ENCODE measurements around the gene DNAJC11.
A peak's percentile ranks its signal among the peaks of the same experiment; 100 is the strongest.
"Not testable (repeated sequence)": the region's sequence is repeated elsewhere in the genome, so short reads cannot be mapped to it uniquely, and the experiment has no call there.

DNAJC11 gene

GRCh38 chr1:6600410-6601048 is 101.1 kb downstream of the DNAJC11 start:
- Histone ChIP-seq H3K9me3 (no peaks in the 10 kb centered on the region), H3K4me3 (peak overlapping the region; percentile 71), H3K27me3 (ENCODE audit: low read depth) (no peaks in the 10 kb centered on the region), H3K36me3 (replicated peaks) (peaks cover 39% of the 10 kb centered on the region), H3K4me1 (peaks cover 9% of the 10 kb centered on the region)
- DNase-seq (ENCODE audit: low spot score in 2 of 2): peak; percentile 32 to 67
- in situ Hi-C loops (cut with MboI; ENCODE audit: low sequenced_read_pairs): no loop called here

GRCh38 chr1:6599991-6600390 is 101.6 kb downstream of the DNAJC11 start:
- DNase-seq (ENCODE audit: low spot score in 2 of 2); H3K4me1 ChIP-seq; H3K9me3 ChIP-seq; in situ Hi-C loops (cut with MboI; ENCODE audit: low sequenced_read_pairs); H3K27me3 ChIP-seq (ENCODE audit: low read depth): not testable (repeated sequence)
- Histone ChIP-seq H3K4me3 (peak overlapping the region; percentile 71), H3K36me3 (replicated peaks) (peaks cover 44% of the 10 kb centered on the region)

DNA sequence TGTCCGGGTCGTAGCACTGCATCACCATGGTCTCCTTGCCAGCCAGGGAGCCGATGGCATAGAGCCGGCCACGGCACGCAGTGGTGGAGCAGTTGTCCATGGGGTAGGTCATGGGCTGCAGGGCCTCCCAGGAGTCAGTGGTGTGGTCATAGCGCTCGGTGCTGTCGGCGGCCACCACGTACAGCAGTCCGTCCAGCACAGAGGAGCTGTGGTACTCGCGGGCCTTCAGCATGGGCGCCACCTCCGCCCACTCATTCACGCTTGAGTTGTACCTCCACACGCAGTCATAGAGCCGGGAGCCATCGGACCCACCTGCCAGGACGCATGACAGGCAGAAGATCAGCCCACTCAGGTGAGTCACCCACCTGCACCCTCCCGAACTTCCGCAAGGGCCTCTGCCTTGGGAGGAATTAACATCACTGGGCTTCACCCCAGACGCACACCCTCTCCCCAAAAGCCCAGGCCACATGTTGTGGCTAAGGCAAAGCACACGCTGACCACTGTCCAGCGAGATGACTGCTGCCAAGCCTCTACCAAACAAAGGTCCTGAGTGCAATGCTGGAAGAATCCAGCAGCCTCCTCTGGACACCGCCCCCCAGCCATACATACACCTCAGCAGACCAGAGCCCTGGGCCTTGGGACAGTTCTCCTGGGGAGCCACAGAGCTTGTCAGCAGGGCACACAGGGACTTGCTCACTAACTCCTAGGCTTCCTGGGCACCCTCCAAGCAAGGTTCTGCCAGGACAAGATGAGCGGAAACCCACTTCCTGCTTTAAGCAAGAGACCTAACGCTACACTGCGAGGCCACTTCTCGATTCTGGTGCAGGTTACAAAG is 102.3 kb downstream of the DNAJC11 start:
- no peaks in the 10 kb centered on the region for H3K27me3 ChIP-seq (ENCODE audit: low read depth)
- H3K9me3 ChIP-seq: no peaks in the 10 kb centered on the region
- peak overlapping the region; percentile 71 for H3K4me3 ChIP-seq
- no peak for DNase-seq (ENCODE audit: low spot score in 2 of 2)
- in situ Hi-C loops (cut with MboI; ENCODE audit: low sequenced_read_pairs): no loop called here
- H3K36me3 ChIP-seq (replicated peaks): peaks cover 46% of the 10 kb centered on the region
- H3K4me1 ChIP-seq: peaks cover 9% of the 10 kb centered on the region

DNA sequence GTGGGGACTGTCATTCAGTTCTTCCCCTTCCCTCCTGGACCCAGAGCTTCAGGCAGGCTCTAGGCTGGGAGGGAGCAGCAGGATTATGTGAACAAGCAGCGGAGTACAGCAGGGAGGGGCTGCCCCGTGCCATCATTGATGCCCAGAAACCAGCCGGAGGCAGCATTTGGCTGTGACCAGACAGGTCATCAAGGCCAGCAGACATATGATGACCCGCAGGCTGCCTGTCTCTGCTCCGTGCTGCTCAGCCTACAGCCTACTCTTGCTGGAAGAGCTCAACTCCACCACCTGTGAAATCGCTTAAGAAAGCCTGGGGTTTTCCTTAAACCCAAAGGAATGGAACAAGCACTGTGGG is 103.9 kb downstream of the DNAJC11 start:
- in situ Hi-C loops (cut with MboI; ENCODE audit: low sequenced_read_pairs): no loop called here
- H3K36me3 ChIP-seq (replicated peaks): peaks cover 59% of the 10 kb centered on the region
- peaks cover 3% of the 10 kb centered on the region for H3K4me1 ChIP-seq
- H3K27me3 ChIP-seq (ENCODE audit: low read depth): no peaks in the 10 kb centered on the region
- DNase-seq (ENCODE audit: low spot score in 2 of 2): no peak
- H3K9me3 ChIP-seq: no peaks in the 10 kb centered on the region
- H3K4me3 ChIP-seq: no peak overlapping the region

- in situ Hi-C loops (cut with MboI; ENCODE audit: low sequenced_read_pairs): no loop called here
- H3K36me3 ChIP-seq (replicated peaks): peaks cover 59% of the 10 kb centered on the region
- DNase-seq (ENCODE audit: low spot score in 2 of 2): no peak
Observed at GRCh38 chr1:6596886-6597776, 104.5 kb downstream of the DNAJC11 start.

GRCh38 chr1:6596351-6596750 is 105.3 kb downstream of the DNAJC11 start:
- Histone ChIP-seq H3K4me3 (no peak overlapping the region), H3K9me3 (no peaks in the 10 kb centered on the region), H3K27me3 (ENCODE audit: low read depth) (no peaks in the 10 kb centered on the region), H3K4me1 (peaks cover 3% of the 10 kb centered on the region), H3K36me3 (replicated peaks) (peaks cover 59% of the 10 kb centered on the region)
- in situ Hi-C loops (cut with MboI; ENCODE audit: low sequenced_read_pairs): no loop called here
- no peak for DNase-seq (ENCODE audit: low spot score in 2 of 2)

More at GRCh38 chr1:6596886-6597776, 104.5 kb downstream of the DNAJC11 start:
- Histone ChIP-seq H3K4me1 (peaks cover 3% of the 10 kb centered on the region), H3K9me3 (no peaks in the 10 kb centered on the region), H3K27me3 (ENCODE audit: low read depth) (no peaks in the 10 kb centered on the region), H3K4me3 (no peak overlapping the region)

DNA sequence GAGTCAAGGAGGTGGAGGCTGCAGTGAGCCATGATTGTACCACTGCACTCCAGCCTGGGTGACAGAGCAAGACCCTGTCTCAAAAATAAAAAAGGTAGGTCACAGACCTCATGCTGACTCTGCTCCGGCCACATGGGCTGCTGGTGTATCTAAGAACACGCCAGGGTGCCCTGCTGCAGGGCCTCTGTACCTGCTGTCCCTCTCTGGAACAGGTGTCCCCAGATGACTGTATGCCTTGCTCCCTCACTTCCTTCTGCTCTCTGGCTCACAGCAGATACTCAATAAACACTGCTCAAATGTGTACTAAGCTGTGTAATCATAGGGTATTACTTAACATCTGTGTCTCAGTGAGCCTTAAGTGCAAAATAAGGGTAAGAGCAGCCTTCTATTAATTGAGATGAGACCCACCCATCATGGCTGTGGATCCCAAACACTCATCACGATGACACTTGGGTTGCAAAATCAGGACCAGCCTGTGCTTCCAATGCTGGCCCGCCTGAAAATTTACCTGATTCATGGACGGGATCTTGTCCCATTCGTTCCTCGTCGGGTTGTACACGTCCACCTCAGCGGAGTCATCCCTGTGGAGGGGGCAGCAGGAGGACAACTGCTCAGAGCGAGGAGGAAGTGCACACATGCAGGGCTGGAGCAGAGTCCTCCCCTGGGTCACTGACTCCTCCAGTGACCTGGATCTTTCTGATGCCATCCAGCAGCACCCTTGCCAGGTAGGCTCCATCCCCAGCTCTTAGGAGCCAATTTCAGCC is 106.5 kb downstream of the DNAJC11 start:
- DNase-seq (ENCODE audit: low spot score in 2 of 2): no peak
- H3K36me3 ChIP-seq (replicated peaks): peaks cover 68% of the 10 kb centered on the region

DNA sequence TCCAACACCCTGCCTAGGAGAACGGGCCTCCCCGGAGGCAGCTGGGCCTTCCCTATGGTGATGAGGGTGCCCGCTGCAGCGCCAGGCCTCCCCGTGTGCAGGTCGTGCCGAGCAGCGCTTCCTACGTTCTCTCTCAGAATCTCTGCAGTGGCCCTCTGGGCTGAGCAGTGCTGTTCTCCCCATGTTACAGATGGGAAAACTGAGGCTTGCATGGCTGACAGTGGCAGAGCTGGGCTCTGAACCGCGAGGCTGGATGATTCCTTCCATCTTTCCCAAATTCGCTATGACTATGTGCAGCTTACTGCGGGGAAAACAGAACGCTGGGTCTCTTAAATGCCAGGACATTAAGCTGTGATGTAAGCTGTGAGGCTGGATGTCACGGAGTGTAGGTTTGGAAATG is 107.8 kb downstream of the DNAJC11 start:
- Histone ChIP-seq H3K4me1 (no peaks in the 10 kb centered on the region), H3K27me3 (ENCODE audit: low read depth) (no peaks in the 10 kb centered on the region), H3K36me3 (replicated peaks) (peaks cover 74% of the 10 kb centered on the region), H3K4me3 (no peak overlapping the region), H3K9me3 (no peaks in the 10 kb centered on the region)
- DNase-seq (ENCODE audit: low spot score in 2 of 2): no peak
- in situ Hi-C loops (cut with MboI; ENCODE audit: low sequenced_read_pairs): no loop called here

More for the DNA sequence above, 106.5 kb downstream of the DNAJC11 start:
- in situ Hi-C loops (cut with MboI; ENCODE audit: low sequenced_read_pairs): no loop called here
- Histone ChIP-seq H3K4me1 (peaks cover 3% of the 10 kb centered on the region), H3K4me3 (no peak overlapping the region), H3K9me3 (no peaks in the 10 kb centered on the region), H3K27me3 (ENCODE audit: low read depth) (no peaks in the 10 kb centered on the region)

GRCh38 chr1:6592865-6593593 is 108.6 kb downstream of the DNAJC11 start:
- Histone ChIP-seq H3K36me3 (replicated peaks) (peaks cover 76% of the 10 kb centered on the region), H3K4me3 (no peak overlapping the region), H3K27me3 (ENCODE audit: low read depth) (no peaks in the 10 kb centered on the region), H3K4me1 (no peaks in the 10 kb centered on the region), H3K9me3 (no peaks in the 10 kb centered on the region)
- in situ Hi-C loops (cut with MboI; ENCODE audit: low sequenced_read_pairs): no loop called here
- DNase-seq (ENCODE audit: low spot score in 2 of 2): no peak

GRCh38 chr1:6592441-6592840 is 109.2 kb downstream of the DNAJC11 start:
- no peaks in the 10 kb centered on the region for H3K27me3 ChIP-seq (ENCODE audit: low read depth)
- no peak for DNase-seq (ENCODE audit: low spot score in 2 of 2)
- peaks cover 76% of the 10 kb centered on the region for H3K36me3 ChIP-seq (replicated peaks)
- H3K9me3 ChIP-seq: no peaks in the 10 kb centered on the region
- H3K4me1 ChIP-seq: no peaks in the 10 kb centered on the region
- no peak overlapping the region for H3K4me3 ChIP-seq
- in situ Hi-C loops (cut with MboI; ENCODE audit: low sequenced_read_pairs): no loop called here

DNA sequence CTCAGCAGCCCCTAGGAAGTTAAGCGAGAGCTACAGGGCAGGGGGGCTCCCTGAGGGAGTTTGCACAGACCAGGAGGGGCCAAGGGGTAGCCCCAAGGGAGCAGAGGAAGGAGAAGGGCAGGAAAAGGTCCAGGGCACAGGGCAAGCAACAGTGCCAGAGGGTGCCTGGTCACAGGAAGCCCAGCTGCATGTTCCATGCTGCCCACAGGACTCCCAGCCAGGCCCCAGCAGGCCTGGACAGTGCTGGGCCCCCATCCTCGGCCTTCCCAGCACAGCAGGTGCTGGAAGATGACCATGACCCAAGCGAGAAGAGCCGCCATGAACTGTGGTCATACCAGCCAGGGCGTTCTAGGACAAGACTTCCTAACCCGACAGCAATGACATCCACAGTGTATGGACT is 110.0 kb downstream of the DNAJC11 start:
- peaks cover 73% of the 10 kb centered on the region for H3K36me3 ChIP-seq (replicated peaks)

DNA sequence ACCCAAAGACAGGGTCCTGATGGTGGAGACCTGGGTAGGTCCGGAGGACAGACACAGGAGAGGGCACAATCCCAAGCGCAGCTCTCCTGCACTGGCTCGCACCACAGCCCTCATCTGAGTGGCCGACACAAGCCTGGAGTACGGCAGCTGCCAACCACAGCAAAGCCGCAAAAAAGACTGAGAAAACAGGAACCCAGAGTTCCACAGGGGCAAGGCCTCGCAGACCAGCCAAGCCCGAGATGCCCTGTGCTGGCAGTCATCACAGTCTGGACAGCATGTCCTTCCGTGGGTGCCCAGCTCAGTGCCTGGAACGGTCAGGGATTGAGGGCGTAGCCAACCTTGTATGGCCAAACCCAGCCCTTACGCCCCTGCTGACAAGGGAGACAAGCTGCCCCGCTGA is 110.4 kb downstream of the DNAJC11 start:
- Histone ChIP-seq H3K36me3 (replicated peaks) (peaks cover 69% of the 10 kb centered on the region), H3K27me3 (ENCODE audit: low read depth) (no peaks in the 10 kb centered on the region), H3K4me3 (no peak overlapping the region), H3K4me1 (no peaks in the 10 kb centered on the region), H3K9me3 (no peaks in the 10 kb centered on the region)
- in situ Hi-C loops (cut with MboI; ENCODE audit: low sequenced_read_pairs): no loop called here
- no peak for DNase-seq (ENCODE audit: low spot score in 2 of 2)

More for the DNA sequence above, 110.0 kb downstream of the DNAJC11 start:
- in situ Hi-C loops (cut with MboI; ENCODE audit: low sequenced_read_pairs): no loop called here
- H3K27me3 ChIP-seq (ENCODE audit: low read depth): no peaks in the 10 kb centered on the region
- no peaks in the 10 kb centered on the region for H3K9me3 ChIP-seq
- no peak overlapping the region for H3K4me3 ChIP-seq
- H3K4me1 ChIP-seq: no peaks in the 10 kb centered on the region
- no peak for DNase-seq (ENCODE audit: low spot score in 2 of 2)

DNA sequence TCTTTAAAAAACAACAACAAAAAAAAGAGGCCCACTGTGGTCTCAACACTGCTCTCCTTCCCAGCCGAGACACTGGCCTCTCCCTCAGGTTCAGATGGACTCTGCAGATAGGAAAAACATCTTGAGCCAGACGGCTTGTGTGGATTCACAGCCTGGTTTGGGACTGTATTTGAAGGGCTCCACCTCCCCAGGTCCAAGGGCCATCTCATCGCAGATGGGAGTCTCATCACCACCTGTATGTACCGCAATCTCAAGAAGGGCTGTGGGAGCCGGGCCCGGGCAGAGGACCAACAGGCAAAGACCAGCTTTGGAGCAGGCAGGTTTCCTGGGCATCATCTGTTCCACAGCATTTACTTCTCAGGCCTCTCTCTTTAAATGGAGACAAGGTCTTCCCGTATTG is 111.6 kb downstream of the DNAJC11 start:
- DNase-seq (ENCODE audit: low spot score in 2 of 2): no peak
- in situ Hi-C loops (cut with MboI; ENCODE audit: low sequenced_read_pairs): no loop called here
- Histone ChIP-seq H3K4me1 (no peaks in the 10 kb centered on the region), H3K27me3 (ENCODE audit: low read depth) (no peaks in the 10 kb centered on the region), H3K9me3 (no peaks in the 10 kb centered on the region), H3K36me3 (replicated peaks) (peaks cover 63% of the 10 kb centered on the region), H3K4me3 (no peak overlapping the region)
